A549 (cell line): ENCODE data around the gene UGT1A9. TPM values are rescaled to one million over a fixed set of nuclear protein-coding genes. Genes with fewer than 3 reads are reported as not detected.

ENCODE experiments used
- ATAC-seq, 2 experiments: fragments of 200-7000 bp in 1 of 2; fragments of >200 bp in 1 of 2; cut with Nextera tagmentation in 1 of 2; cut with Tn5 transposase in 1 of 2; 3 replicates each; pipeline versions ENCODE4 v1.8.0 to v1.9.1; 2018 to 2020; ENCODE audit warnings: mild to moderate bottlenecking in 1 of 2, moderate library complexity in 1 of 2
- CTCF ChIA-PET: fragments of 300-600 bp; sonication (Branson Sonifier 250); formaldehyde crosslinking; extraction: SDS; loops from one replicate; lab custom pipeline; 2021; ENCODE audit warnings: antibody characterized with exemption, inconsistent platforms; lab: Yijun Ruan, JAX
- POLR2A ChIA-PET: fragments of 350-600 bp; formaldehyde crosslinking; extraction: SDS; loops from one replicate; lab custom pipeline; 2021; ENCODE audit warnings: antibody characterized with exemption, inconsistent platforms; lab: Yijun Ruan, JAX
- DNase-seq, 2 experiments: peaks; one replicate each; pipeline versions ENCODE4 v3.0.0 to v3.0.0-alpha.2; 2011 to 2016; ENCODE audit warnings: low read depth in 1 of 2, low spot score in 1 of 2
- FAIRE-seq: peaks from 2 replicates; lab custom pipeline; 2011; peaks lifted over from hg19 to GRCh38; lab: Jason Lieb, UNC
- H3K27ac ChIP-seq, 2 experiments: fragments of >200 bp; sonication (Bioruptor Twin); formaldehyde crosslinking; 3 replicates each; pipeline ENCODE4 v1.5.1; 2016 to 2017
- H3K4me1 ChIP-seq: fragments of >200 bp; sonication (Bioruptor Twin); formaldehyde crosslinking; 3 replicates; pipeline ENCODE4 v1.6.1; 2016
- H3K4me2 ChIP-seq: fragments of >200 bp; sonication (Bioruptor Twin); formaldehyde crosslinking; 3 replicates; pipeline ENCODE4 v1.6.1; 2016
- H3K4me3 ChIP-seq: fragments of >200 bp; sonication (Bioruptor Twin); formaldehyde crosslinking; 3 replicates; pipeline ENCODE4 v1.5.1; 2016
- H3K9me3 ChIP-seq: fragments of >200 bp; sonication (Bioruptor Twin); formaldehyde crosslinking; 3 replicates; pipeline ENCODE4 v1.6.1; 2016
- ATOH8 ChIP-seq: fragments of 250-450 bp; sonication (Bioruptor Pico); IDR thresholded peaks from 2 replicates; pipeline ENCODE4 v1.5.0; 2020; ENCODE audit warnings: low read depth, mild to moderate bottlenecking, moderate library complexity
- CEBPB ChIP-seq, 2 experiments: fragments of >200 bp in 1 of 2; sonication (Bioruptor Twin) in 1 of 2; formaldehyde crosslinking in 1 of 2; IDR thresholded peaks; 2 replicates each; pipeline ENCODE4 v1.6.1; 2012 to 2016
- CHD4 ChIP-seq: fragments of 200-600 bp; sonication (generic); IDR thresholded peaks from 2 replicates; pipeline ENCODE4 v1.6.1; 2016; ENCODE audit warnings: antibody characterized with exemption, mild to moderate bottlenecking, borderline replicate concordance
- EP300 ChIP-seq, 2 experiments: fragments of >200 bp; sonication (Bioruptor Twin); formaldehyde crosslinking; IDR thresholded peaks; 2 replicates in 1 of 2; 3 replicates in 1 of 2; pipeline ENCODE4 v1.6.1; 2016 to 2017
- GATA3 ChIP-seq: IDR thresholded peaks from 2 replicates; pipeline ENCODE4 v1.6.1; 2012; ENCODE audit warnings: borderline replicate concordance
- HOXA7 ChIP-seq: fragments of 250-450 bp; sonication (Bioruptor Pico); IDR thresholded peaks from 2 replicates; pipeline ENCODE4 v1.5.0; 2020; ENCODE audit warnings: mild to moderate bottlenecking, moderate library complexity
- HOXB13 ChIP-seq: fragments of 250-450 bp; sonication (Bioruptor Pico); IDR thresholded peaks from 2 replicates; pipeline ENCODE4 v1.5.0; 2020; ENCODE audit warnings: low read depth, mild to moderate bottlenecking, moderate library complexity
- HOXB5 ChIP-seq: fragments of 250-450 bp; sonication (Bioruptor Pico); IDR thresholded peaks from 2 replicates; pipeline ENCODE4 v1.5.0; 2020; ENCODE audit warnings: mild to moderate bottlenecking, moderate library complexity
- JUN ChIP-seq, 2 experiments: fragments of >200 bp; sonication (Bioruptor Twin); formaldehyde crosslinking; IDR thresholded peaks; 2 replicates in 1 of 2; 3 replicates in 1 of 2; pipeline ENCODE4 v1.6.1; 2016 to 2017
- NPAS2 ChIP-seq: fragments of 250-450 bp; sonication (Bioruptor Pico); IDR thresholded peaks from 2 replicates; pipeline ENCODE4 v1.8.0; 2022; ENCODE audit warnings: mild to moderate bottlenecking, moderate library complexity, borderline replicate concordance
- NR3C1 ChIP-seq: fragments of >200 bp; sonication (Bioruptor Twin); formaldehyde crosslinking; IDR thresholded peaks from 3 replicates; pipeline ENCODE4 v1.6.1; 2017
- RAD21 ChIP-seq, 2 experiments: fragments of >200 bp in 1 of 2; sonication (Bioruptor Twin) in 1 of 2; formaldehyde crosslinking in 1 of 2; IDR thresholded peaks in 1 of 2; conservative IDR thresholded peaks in 1 of 2; 2 replicates in 1 of 2; 3 replicates in 1 of 2; pipeline ENCODE4 v1.6.1; 2012 to 2018; ENCODE audit warnings: inconsistent platforms in 1 of 2
- SMC3 ChIP-seq: fragments of >200 bp; sonication (Bioruptor Twin); formaldehyde crosslinking; IDR thresholded peaks from 3 replicates; pipeline ENCODE4 v1.6.1; 2018; ENCODE audit warnings: inconsistent platforms
- SREBF2 ChIP-seq: fragments of 450-650 bp; IDR thresholded peaks from 2 replicates; pipeline ENCODE4 v1.6.1; 2014; ENCODE audit warnings: mild to moderate bottlenecking, moderate library complexity
- ZSCAN20 ChIP-seq: fragments of 250-450 bp; sonication (Bioruptor Pico); IDR thresholded peaks from 2 replicates; pipeline ENCODE4 v1.8.0; 2022; ENCODE audit warnings: mild to moderate bottlenecking, moderate library complexity
- WGBS: methylation state at CpG from one replicate; pipeline ENCODE4 v1.1.6; 2017; ENCODE audit errors: missing lambda C conversion rate; 5-methylcytosine and 5-hydroxymethylcytosine counted together
- polyA plus RNA-seq, 4 experiments: library from polyadenylated mRNA; depleted of rRNA in 3 of 4; stranded (reverse); fragments of >200 nt; fragmentation: RNase III in 1 of 4; extraction: RNeasy Plus Mini Kit Qiagen cat#74134 plus additional on column Dnase treatment in 1 of 4; gene quantifications; 2 replicates in 3 of 4; 3 replicates in 1 of 4; pipeline ENCODE4 v1.2.3, GENCODE V29; 2011 to 2017
- TF ChIP-seq, protein P1 (sequence below): IDR thresholded peaks from 2 replicates; pipeline ENCODE4 v1.6.1; 2012; ENCODE audit warnings: low read depth, borderline replicate concordance
- TF ChIP-seq, protein P2 (sequence below): fragments of >200 bp; sonication (Bioruptor Twin); formaldehyde crosslinking; IDR thresholded peaks from 3 replicates; pipeline ENCODE4 v1.6.1; 2016

The UGT1A9 gene
- polyA plus RNA-seq, 2 of the 4 experiments (the other 2 are of a cell fraction): 11.0 to 13.1 TPM

DNA sequence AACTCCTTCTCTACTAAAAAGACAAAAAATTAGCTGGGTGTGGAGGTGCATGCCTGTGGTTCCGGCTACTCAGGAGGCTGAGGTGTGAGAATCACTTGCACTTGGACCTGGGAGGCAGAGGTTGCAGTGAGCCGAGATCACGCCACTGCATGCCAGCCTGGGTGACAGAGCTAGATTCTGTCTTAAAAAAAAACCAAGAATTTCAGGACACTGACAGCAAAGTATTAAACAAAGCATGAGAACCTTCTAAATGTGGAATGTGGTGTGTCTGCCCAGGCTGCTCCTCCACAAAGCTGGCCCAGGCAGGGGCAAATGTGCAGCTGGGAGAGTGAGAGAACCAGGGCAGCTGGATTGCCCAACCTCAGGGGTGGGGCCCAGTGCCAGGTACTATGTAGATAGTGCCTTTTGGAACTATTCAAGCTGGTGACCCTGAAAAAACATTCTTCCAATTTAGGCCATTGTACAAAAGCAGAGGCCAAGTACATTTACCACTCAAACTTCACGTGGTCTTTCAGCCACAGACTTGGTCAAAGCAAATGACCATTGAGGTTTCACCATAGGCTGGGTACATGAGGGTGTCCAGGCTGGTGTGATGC is 34.3 kb downstream of the UGT1A9 start:
- TF ChIP-seq CEBPB (IDR thresholded peaks at IDR 0.05) (peak; percentile 75 to 87; a peak in 3 of 4 replicates), HOXA7 (CRISPR knock-in tag) (peak; percentile 49; the same call in 1 of the 2 replicates), ATOH8 (CRISPR knock-in tag) (peak; percentile 67), CHD4 (no peak), HOXB5 (peak; percentile 16; the same call in 1 of the 2 replicates), HOXB13 (CRISPR knock-in tag) (peak; percentile 39; the same call in 1 of the 2 replicates), ZSCAN20 (CRISPR knock-in tag) (no peak), EP300 (IDR thresholded peaks at IDR 0.05) (0 out of 5 replicates have a peak, but pooled peaks of 1 of the 2 experiments have one; percentile 16), NPAS2 (CRISPR knock-in tag) (0 out of 2 replicates have a peak, but pooled peaks have one; percentile 7)
- TF ChIP-seq, protein P1, sequence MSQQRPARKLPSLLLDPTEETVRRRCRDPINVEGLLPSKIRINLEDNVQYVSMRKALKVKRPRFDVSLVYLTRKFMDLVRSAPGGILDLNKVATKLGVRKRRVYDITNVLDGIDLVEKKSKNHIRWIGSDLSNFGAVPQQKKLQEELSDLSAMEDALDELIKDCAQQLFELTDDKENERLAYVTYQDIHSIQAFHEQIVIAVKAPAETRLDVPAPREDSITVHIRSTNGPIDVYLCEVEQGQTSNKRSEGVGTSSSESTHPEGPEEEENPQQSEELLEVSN: peak; percentile 32; the same call in 1 of the 2 replicates
- TF ChIP-seq, protein P2, sequence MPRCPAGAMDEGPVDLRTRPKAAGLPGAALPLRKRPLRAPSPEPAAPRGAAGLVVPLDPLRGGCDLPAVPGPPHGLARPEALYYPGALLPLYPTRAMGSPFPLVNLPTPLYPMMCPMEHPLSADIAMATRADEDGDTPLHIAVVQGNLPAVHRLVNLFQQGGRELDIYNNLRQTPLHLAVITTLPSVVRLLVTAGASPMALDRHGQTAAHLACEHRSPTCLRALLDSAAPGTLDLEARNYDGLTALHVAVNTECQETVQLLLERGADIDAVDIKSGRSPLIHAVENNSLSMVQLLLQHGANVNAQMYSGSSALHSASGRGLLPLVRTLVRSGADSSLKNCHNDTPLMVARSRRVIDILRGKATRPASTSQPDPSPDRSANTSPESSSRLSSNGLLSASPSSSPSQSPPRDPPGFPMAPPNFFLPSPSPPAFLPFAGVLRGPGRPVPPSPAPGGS: 0 out of 3 replicates have a peak, but pooled peaks have one; percentile 22
- TF ChIP-seq, all 56 proteins: peak for 9
- peaks cover 58% of the 10 kb centered on the region for H3K4me1 ChIP-seq
- peaks cover 43% of the 10 kb centered on the region for H3K9me3 ChIP-seq
- no peak overlapping the region for H3K4me3 ChIP-seq
- peak in 1 of 2 experiments; percentile 70 for DNase-seq
- FAIRE-seq: no peak
- H3K27ac ChIP-seq: peak overlapping the region; percentile 98 to 100
- ATAC-seq: peak; percentile 49 to 59; a peak in 5 of 6 replicates
- ChIA-PET CTCF (interaction anchor here (1.0 to 2.2 kb wide), 5 partner anchors 9 to 257 kb away, joined by 4 to 11 read pairs (median 6); no protein-coding TSS in a partner anchor), POLR2A (interaction anchor here (1.1 to 2.1 kb wide), 3 partner anchors 127 to 149 kb away, joined by 3 to 7 read pairs (median 5); partner anchors contain the start of gene USP40)
- peak overlapping the region; percentile 47; the same call in 2 of the 3 replicates for H3K4me2 ChIP-seq
- 50% methylated on average over 4 of the region's 4 CpGs for WGBS

- Histone ChIP-seq H3K4me2 (peak overlapping the region; percentile 47), H3K27ac (peak overlapping the region; percentile 98 to 100), H3K9me3 (peaks cover 43% of the 10 kb centered on the region), H3K4me1 (peaks cover 65% of the 10 kb centered on the region), H3K4me3 (no peak overlapping the region)
- CTCF ChIA-PET: interaction anchor here (1.6 to 2.2 kb wide), 4 partner anchors 9 to 258 kb away, joined by 5 to 11 read pairs (median 8); no protein-coding TSS in a partner anchor
- 44% methylated on average over 1 of the region's 1 CpG for WGBS
- ATAC-seq (peak; percentile 48 to 69; a peak in 5 of 6 replicates), DNase-seq (peak in 1 of 2 experiments; percentile 72), FAIRE-seq (no peak)
- TF ChIP-seq CEBPB (IDR thresholded peaks at IDR 0.05) (peak in 1 of 2 experiments; percentile 61; a peak in 1 of 4 replicates), SMC3 (no peak), HOXB13 (CRISPR knock-in tag) (0 out of 2 replicates have a peak, but pooled peaks have one; percentile 30), ZSCAN20 (CRISPR knock-in tag) (no peak), JUN (IDR thresholded peaks at IDR 0.05) (0 out of 5 replicates have a peak, but pooled peaks of 1 of the 2 experiments have one; percentile 19), SREBF2 (no peak), ATOH8 (CRISPR knock-in tag) (0 out of 2 replicates have a peak, but pooled peaks have one; percentile 13), GATA3 (peak; percentile 60), NR3C1 (no peak), RAD21 (conservative IDR thresholded peaks at IDR 0.05 in 1 of 2, IDR thresholded peaks at IDR 0.05 in 1 of 2) (0 out of 5 replicates have a peak, but pooled peaks of 1 of the 2 experiments have one; percentile 4)
- POLR2A ChIA-PET: interaction anchor here (0.5 to 2.1 kb wide), 4 partner anchors 126 to 750 kb away, joined by 3 to 7 read pairs (median 4); partner anchors contain the start of gene USP40
These were observed 35.0 kb downstream of the UGT1A9 start for GRCh38 chr2:233706720-233707119.
